ENCODE results near the gene ATAD3C. TPM values are rescaled to one million over a fixed set of nuclear protein-coding genes. Genes with fewer than 3 reads are reported as not detected.
"Not testable (repeated sequence)": the region's sequence is repeated elsewhere in the genome, so short reads cannot be mapped to it uniquely, and the experiment has no call there.

The ATAD3C gene
- total RNA-seq, 1 donor from 2014 or later = not detected

GRCh38 chr1:1406101-1406820 lies 43.2 kb upstream of the ATAD3C start:
- Histone ChIP-seq H3K9ac (peak overlapping the region; percentile 96), H3K27ac (no peak overlapping the region), H3K27me3 (no peaks in the 10 kb centered on the region), H3K9me3 (ENCODE audit: low read depth) (no peaks in the 10 kb centered on the region), H3K4me1 (peaks cover 30% of the 10 kb centered on the region), H3K4me3 (peak overlapping the region; percentile 96), H3K79me2 (ENCODE audit: low read depth) (peaks cover 72% of the 10 kb centered on the region), H2AFZ (replicated peaks) (no peak overlapping the region), H4K20me1 (ENCODE audit: low read depth) (peaks cover 44% of the 10 kb centered on the region), H3F3A (ENCODE audit: low read depth) (peaks cover 73% of the 10 kb centered on the region), H3K4me2 (peak overlapping the region; percentile 85), H3K36me3 (peaks cover 10% of the 10 kb centered on the region)
- DNase-seq (ENCODE audit: low spot score) = no peak
- peaks cover 26% of the 10 kb centered on the region for H3K4me1 Mint-ChIP-seq
- H3K27ac Mint-ChIP-seq = peak overlapping the region; percentile 78
- H3K27me3 Mint-ChIP-seq (ENCODE audit: insufficient read depth, low read depth) = peaks cover 7% of the 10 kb centered on the region
- H3K4me3 Mint-ChIP-seq = peak overlapping the region; percentile 95
- TF ChIP-seq CTCF (IDR thresholded peaks at IDR 0.05) = no peak
- TF ChIP-seq EZH2 (IDR thresholded peaks at IDR 0.05) = no peak
- TF ChIP-seq EZH2phosphoT487 (IDR thresholded peaks at IDR 0.05) = no peak
- H3K36me3 Mint-ChIP-seq = peaks cover 29% of the 10 kb centered on the region
- no peaks in the 10 kb centered on the region for H3K9me3 Mint-ChIP-seq

- peaks cover 3% of the 10 kb centered on the region for H3K9me3 Mint-ChIP-seq
- DNase-seq (ENCODE audit: low spot score) = peak; percentile 95
- Histone ChIP-seq H3K27me3 (no peaks in the 10 kb centered on the region), H3F3A (ENCODE audit: low read depth) (peaks cover 66% of the 10 kb centered on the region), H3K4me2 (peak within 1 kb of the TSS; percentile 85), H3K9me3 (ENCODE audit: low read depth) (no peaks in the 10 kb centered on the region), H3K36me3 (peaks cover 10% of the 10 kb centered on the region), H3K27ac (peak within 1 kb of the TSS; percentile 68), H3K4me1 (peaks cover 30% of the 10 kb centered on the region), H2AFZ (replicated peaks) (peak within 1 kb of the TSS; percentile 86), H3K79me2 (ENCODE audit: low read depth) (peaks cover 66% of the 10 kb centered on the region), H3K4me3 (peak within 1 kb of the TSS; percentile 96), H3K9ac (peak within 1 kb of the TSS; percentile 96), H4K20me1 (ENCODE audit: low read depth) (peaks cover 44% of the 10 kb centered on the region)
- peak within 1 kb of the TSS; percentile 78 for H3K27ac Mint-ChIP-seq
- H3K36me3 Mint-ChIP-seq = peaks cover 26% of the 10 kb centered on the region
- peaks cover 25% of the 10 kb centered on the region for H3K4me1 Mint-ChIP-seq
- peak within 1 kb of the TSS; percentile 95 for H3K4me3 Mint-ChIP-seq
- no peak for TF ChIP-seq CTCF (IDR thresholded peaks at IDR 0.05)
- TF ChIP-seq EZH2phosphoT487 (IDR thresholded peaks at IDR 0.05) = no peak
- no peak for TF ChIP-seq EZH2 (IDR thresholded peaks at IDR 0.05)
- peaks cover 7% of the 10 kb centered on the region for H3K27me3 Mint-ChIP-seq (ENCODE audit: insufficient read depth, low read depth)
Observed at GRCh38 chr1:1406821-1407635, 42.5 kb upstream of the ATAD3C start, which contains the start of gene MRPL20. Gene MRPL20, minus strand, starts transcription at chr1:1407293. Its CDS starts 76 bp downstream, at chr1:1407217.

- no peak overlapping the region for H2AFZ ChIP-seq (replicated peaks)
- Mint-ChIP-seq H3K9me3 (peaks cover 3% of the 10 kb centered on the region), H3K27ac (no peak overlapping the region), H3K4me1 (peaks cover 25% of the 10 kb centered on the region), H3K4me3 (peak overlapping the region; percentile 95), H3K27me3 (ENCODE audit: insufficient read depth, low read depth) (peaks cover 4% of the 10 kb centered on the region), H3K36me3 (peaks cover 26% of the 10 kb centered on the region)
- H3K9me3 ChIP-seq (ENCODE audit: low read depth) = no peaks in the 10 kb centered on the region
- no peaks in the 10 kb centered on the region for H3K27me3 ChIP-seq
- TF ChIP-seq CTCF (IDR thresholded peaks at IDR 0.05) = no peak
- TF ChIP-seq EZH2 (IDR thresholded peaks at IDR 0.05) = no peak
- no peak for TF ChIP-seq EZH2phosphoT487 (IDR thresholded peaks at IDR 0.05)
- H3F3A ChIP-seq (ENCODE audit: low read depth) = peaks cover 58% of the 10 kb centered on the region
- peak overlapping the region; percentile 85 for H3K4me2 ChIP-seq
- H3K36me3 ChIP-seq = peaks cover 10% of the 10 kb centered on the region
- peak; percentile 56 for DNase-seq (ENCODE audit: low spot score)
- peak overlapping the region; percentile 96 for H3K4me3 ChIP-seq
- peak overlapping the region; percentile 1 for H3K27ac ChIP-seq
- peaks cover 30% of the 10 kb centered on the region for H3K4me1 ChIP-seq
- H3K9ac ChIP-seq = peak overlapping the region; percentile 96
- peaks cover 66% of the 10 kb centered on the region for H3K79me2 ChIP-seq (ENCODE audit: low read depth)
- H4K20me1 ChIP-seq (ENCODE audit: low read depth) = peaks cover 41% of the 10 kb centered on the region
Observed at GRCh38 chr1:1407636-1408318, 41.7 kb upstream of the ATAD3C start.

GRCh38 chr1:1410238-1410637 lies 39.3 kb upstream of the ATAD3C start:
- H3K9ac ChIP-seq; H3K36me3 ChIP-seq; H3K4me3 Mint-ChIP-seq; H3K27me3 ChIP-seq; H3K27me3 Mint-ChIP-seq (ENCODE audit: insufficient read depth, low read depth); H3K9me3 Mint-ChIP-seq; H3K9me3 ChIP-seq (ENCODE audit: low read depth); DNase-seq (ENCODE audit: low spot score); H2AFZ ChIP-seq (replicated peaks); H3K27ac Mint-ChIP-seq: not testable (repeated sequence)
- peaks cover 30% of the 10 kb centered on the region for H3K4me1 ChIP-seq
- peak overlapping the region; percentile 20 for H3K4me3 ChIP-seq
- H3K79me2 ChIP-seq (ENCODE audit: low read depth) = peaks cover 56% of the 10 kb centered on the region
- H4K20me1 ChIP-seq (ENCODE audit: low read depth) = peaks cover 41% of the 10 kb centered on the region
- H3K36me3 Mint-ChIP-seq = peaks cover 19% of the 10 kb centered on the region
- peak overlapping the region; percentile 9 for H3K27ac ChIP-seq
- peak overlapping the region; percentile 85 for H3K4me2 ChIP-seq
- peaks cover 44% of the 10 kb centered on the region for H3F3A ChIP-seq (ENCODE audit: low read depth)
- peaks cover 25% of the 10 kb centered on the region for H3K4me1 Mint-ChIP-seq

Data from neural progenitor cell (in vitro differentiated cells).